HepG2 (cell line): Measurements from ENCODE around the gene MAP2K5. TPM values are rescaled to one million over a fixed set of nuclear protein-coding genes. Genes with fewer than 3 reads are reported as not detected.

Source experiments
- ELF4 ChIP-seq: sonication (generic); formaldehyde crosslinking; IDR thresholded peaks from 2 replicates; pipeline ENCODE4 v1.5.0; 2020; ENCODE audit warnings: missing genetic modification reagents, mild to moderate bottlenecking, moderate library complexity, borderline replicate concordance
- FOXC1 ChIP-seq: sonication (generic); formaldehyde crosslinking; IDR thresholded peaks from 2 replicates; pipeline ENCODE4 v1.8.0; 2022; ENCODE audit warnings: mild to moderate bottlenecking, missing genetic modification reagents, borderline replicate concordance
- FOXK1 ChIP-seq: sonication (generic); formaldehyde crosslinking; IDR thresholded peaks from 2 replicates; pipeline ENCODE4 v1.4.0; 2020; ENCODE audit warnings: low read depth, missing genetic modification reagents, borderline replicate concordance
- HMGA1 ChIP-seq: sonication (generic); formaldehyde crosslinking; conservative IDR thresholded peaks from 2 replicates; pipeline ENCODE4 v1.4.0; 2020; ENCODE audit warnings: missing genetic modification reagents
- KDM5B ChIP-seq: sonication (generic); formaldehyde crosslinking; IDR thresholded peaks from 2 replicates; pipeline ENCODE4 v1.4.0; 2020; ENCODE audit warnings: missing genetic modification reagents, mild to moderate bottlenecking, borderline replicate concordance
- TEAD2 ChIP-seq: sonication (generic); formaldehyde crosslinking; IDR thresholded peaks from 2 replicates; pipeline ENCODE4 v1.9.0; 2021; ENCODE audit warnings: missing genetic modification reagents
- ZBTB7B ChIP-seq: sonication (generic); formaldehyde crosslinking; IDR thresholded peaks from 2 replicates; pipeline ENCODE4 v1.4.0; 2020; ENCODE audit warnings: missing genetic modification reagents
- ZNF841 ChIP-seq: sonication (generic); formaldehyde crosslinking; IDR thresholded peaks from 2 replicates; pipeline ENCODE4 v1.8.1; 2023; ENCODE audit warnings: missing genetic modification reagents, borderline replicate concordance
- ZSCAN31 ChIP-seq: sonication (generic); formaldehyde crosslinking; IDR thresholded peaks from 2 replicates; pipeline ENCODE4 v1.5.0; 2020; ENCODE audit warnings: low read depth, mild to moderate bottlenecking, missing genetic modification reagents
- polyA plus RNA-seq, 8 experiments: library from polyadenylated mRNA; depleted of rRNA in 3 of 8; stranded (reverse) in 7 of 8; unstranded in 1 of 8; fragments of >200 nt; fragmentation: Illumina TruSeq in 4 of 8; extraction: Trizol in 4 of 8; gene quantifications; 2 replicates each; pipeline versions ENCODE4 v1.2.1 to v1.2.3, GENCODE V29; 2011 to 2016; ENCODE audit warnings: low read depth in 4 of 8, missing spikeins in 1 of 8, mixed read lengths in 1 of 8; ENCODE audit not compliant: insufficient read depth in 1 of 8
- total RNA-seq, 5 experiments: library from RNA; depleted of rRNA; stranded (reverse); fragments of >200 nt; fragmentation: Illumina TruSeq; extraction: Trizol; gene quantifications; 2 replicates each; pipeline ENCODE4 v1.2.3, GENCODE V29; 2016; ENCODE audit warnings: low read depth in 1 of 5
- TF ChIP-seq, protein P1 (sequence below): sonication (generic); formaldehyde crosslinking; IDR thresholded peaks from 2 replicates; pipeline ENCODE4 v1.4.0; 2020; ENCODE audit warnings: missing genetic modification reagents
- TF ChIP-seq, protein P2 (sequence below): sonication (generic); formaldehyde crosslinking; IDR thresholded peaks from 2 replicates; pipeline ENCODE4 v1.4.0; 2020; ENCODE audit warnings: missing genetic modification reagents, borderline replicate concordance
- TF ChIP-seq, protein P3 (sequence below): sonication (generic); formaldehyde crosslinking; IDR thresholded peaks from 2 replicates; pipeline ENCODE4 v1.4.0; 2020; ENCODE audit warnings: mild to moderate bottlenecking, missing genetic modification reagents
- TF ChIP-seq, protein P4 (sequence below): sonication (generic); formaldehyde crosslinking; IDR thresholded peaks from 2 replicates; pipeline ENCODE4 v1.5.1; 2020; ENCODE audit warnings: missing genetic modification reagents, mild to moderate bottlenecking, borderline replicate concordance

The MAP2K5 gene
- total and polyA plus RNA-seq, 2 of the 13 experiments (the other 11 are each of a cell fraction or from before 2014, with no cell fraction given), result 4.0 to 4.3 TPM

DNA sequence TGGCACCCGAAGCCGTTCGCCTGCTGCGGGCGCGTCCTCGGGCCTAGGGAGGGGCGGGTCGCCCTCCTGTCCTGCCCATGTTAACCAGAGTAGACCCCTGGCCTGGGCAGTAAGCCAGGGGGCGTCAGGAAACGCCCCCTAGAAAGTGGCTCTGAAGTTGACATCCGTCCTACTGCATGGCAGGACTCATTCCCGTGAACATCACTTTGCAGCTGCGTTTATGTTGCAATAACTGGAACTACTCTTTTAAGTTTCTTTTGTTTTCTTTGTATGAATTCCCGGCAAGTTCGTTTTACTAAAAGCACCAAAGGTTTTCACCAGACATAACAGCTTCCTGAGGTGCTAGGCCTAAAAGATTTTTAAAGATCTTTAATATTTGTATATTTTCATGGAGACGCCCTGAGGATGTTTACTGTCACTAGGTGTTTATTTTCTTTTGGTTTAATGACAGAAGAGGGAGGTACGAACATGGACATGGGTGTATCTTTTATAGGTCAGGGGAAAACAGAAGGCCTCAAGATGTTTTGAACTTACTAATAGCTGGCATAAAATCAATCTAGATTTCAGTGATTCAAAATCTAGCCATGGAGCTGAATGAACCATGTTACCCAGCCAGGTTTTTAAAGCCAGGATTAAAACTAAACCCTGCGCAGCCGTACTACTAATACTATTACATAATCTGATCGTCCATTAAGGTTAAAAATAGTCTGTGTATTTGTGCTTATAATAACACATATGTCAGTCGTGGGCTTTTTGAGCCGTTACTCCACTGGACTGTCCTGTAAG lies 20.5 kb upstream of the MAP2K5 start (continued):
- TF ChIP-seq, protein P1, sequence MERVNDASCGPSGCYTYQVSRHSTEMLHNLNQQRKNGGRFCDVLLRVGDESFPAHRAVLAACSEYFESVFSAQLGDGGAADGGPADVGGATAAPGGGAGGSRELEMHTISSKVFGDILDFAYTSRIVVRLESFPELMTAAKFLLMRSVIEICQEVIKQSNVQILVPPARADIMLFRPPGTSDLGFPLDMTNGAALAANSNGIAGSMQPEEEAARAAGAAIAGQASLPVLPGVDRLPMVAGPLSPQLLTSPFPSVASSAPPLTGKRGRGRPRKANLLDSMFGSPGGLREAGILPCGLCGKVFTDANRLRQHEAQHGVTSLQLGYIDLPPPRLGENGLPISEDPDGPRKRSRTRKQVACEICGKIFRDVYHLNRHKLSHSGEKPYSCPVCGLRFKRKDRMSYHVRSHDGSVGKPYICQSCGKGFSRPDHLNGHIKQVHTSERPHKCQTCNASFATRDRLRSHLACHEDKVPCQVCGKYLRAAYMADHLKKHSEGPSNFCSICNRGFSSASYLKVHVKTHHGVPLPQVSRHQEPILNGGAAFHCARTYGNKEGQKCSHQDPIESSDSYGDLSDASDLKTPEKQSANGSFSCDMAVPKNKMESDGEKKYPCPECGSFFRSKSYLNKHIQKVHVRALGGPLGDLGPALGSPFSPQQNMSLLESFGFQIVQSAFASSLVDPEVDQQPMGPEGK (CRISPR knock-in tag), result 0 out of 2 replicates have a peak, but pooled peaks have one; percentile 5
- TF ChIP-seq, protein P2, sequence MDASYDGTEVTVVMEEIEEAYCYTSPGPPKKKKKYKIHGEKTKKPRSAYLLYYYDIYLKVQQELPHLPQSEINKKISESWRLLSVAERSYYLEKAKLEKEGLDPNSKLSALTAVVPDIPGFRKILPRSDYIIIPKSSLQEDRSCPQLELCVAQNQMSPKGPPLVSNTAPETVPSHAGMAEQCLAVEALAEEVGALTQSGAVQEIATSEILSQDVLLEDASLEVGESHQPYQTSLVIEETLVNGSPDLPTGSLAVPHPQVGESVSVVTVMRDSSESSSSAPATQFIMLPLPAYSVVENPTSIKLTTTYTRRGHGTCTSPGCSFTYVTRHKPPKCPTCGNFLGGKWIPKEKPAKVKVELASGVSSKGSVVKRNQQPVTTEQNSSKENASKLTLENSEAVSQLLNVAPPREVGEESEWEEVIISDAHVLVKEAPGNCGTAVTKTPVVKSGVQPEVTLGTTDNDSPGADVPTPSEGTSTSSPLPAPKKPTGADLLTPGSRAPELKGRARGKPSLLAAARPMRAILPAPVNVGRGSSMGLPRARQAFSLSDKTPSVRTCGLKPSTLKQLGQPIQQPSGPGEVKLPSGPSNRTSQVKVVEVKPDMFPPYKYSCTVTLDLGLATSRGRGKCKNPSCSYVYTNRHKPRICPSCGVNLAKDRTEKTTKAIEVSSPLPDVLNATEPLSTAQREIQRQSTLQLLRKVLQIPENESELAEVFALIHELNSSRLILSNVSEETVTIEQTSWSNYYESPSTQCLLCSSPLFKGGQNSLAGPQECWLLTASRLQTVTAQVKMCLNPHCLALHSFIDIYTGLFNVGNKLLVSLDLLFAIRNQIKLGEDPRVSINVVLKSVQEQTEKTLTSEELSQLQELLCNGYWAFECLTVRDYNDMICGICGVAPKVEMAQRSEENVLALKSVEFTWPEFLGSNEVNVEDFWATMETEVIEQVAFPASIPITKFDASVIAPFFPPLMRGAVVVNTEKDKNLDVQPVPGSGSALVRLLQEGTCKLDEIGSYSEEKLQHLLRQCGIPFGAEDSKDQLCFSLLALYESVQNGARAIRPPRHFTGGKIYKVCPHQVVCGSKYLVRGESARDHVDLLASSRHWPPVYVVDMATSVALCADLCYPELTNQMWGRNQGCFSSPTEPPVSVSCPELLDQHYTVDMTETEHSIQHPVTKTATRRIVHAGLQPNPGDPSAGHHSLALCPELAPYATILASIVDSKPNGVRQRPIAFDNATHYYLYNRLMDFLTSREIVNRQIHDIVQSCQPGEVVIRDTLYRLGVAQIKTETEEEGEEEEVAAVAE (CRISPR knock-in tag), result peak; percentile 17; the same call in 1 of the 2 replicates
- no peak for TF ChIP-seq ZNF841 (CRISPR knock-in tag)
- no peak for TF ChIP-seq HMGA1 (CRISPR knock-in tag)
- TF ChIP-seq ELF4, result 0 out of 2 replicates have a peak, but pooled peaks have one; percentile 26
- TF ChIP-seq ZBTB7B (CRISPR knock-in tag), result peak; percentile 96
- TF ChIP-seq, protein P3, sequence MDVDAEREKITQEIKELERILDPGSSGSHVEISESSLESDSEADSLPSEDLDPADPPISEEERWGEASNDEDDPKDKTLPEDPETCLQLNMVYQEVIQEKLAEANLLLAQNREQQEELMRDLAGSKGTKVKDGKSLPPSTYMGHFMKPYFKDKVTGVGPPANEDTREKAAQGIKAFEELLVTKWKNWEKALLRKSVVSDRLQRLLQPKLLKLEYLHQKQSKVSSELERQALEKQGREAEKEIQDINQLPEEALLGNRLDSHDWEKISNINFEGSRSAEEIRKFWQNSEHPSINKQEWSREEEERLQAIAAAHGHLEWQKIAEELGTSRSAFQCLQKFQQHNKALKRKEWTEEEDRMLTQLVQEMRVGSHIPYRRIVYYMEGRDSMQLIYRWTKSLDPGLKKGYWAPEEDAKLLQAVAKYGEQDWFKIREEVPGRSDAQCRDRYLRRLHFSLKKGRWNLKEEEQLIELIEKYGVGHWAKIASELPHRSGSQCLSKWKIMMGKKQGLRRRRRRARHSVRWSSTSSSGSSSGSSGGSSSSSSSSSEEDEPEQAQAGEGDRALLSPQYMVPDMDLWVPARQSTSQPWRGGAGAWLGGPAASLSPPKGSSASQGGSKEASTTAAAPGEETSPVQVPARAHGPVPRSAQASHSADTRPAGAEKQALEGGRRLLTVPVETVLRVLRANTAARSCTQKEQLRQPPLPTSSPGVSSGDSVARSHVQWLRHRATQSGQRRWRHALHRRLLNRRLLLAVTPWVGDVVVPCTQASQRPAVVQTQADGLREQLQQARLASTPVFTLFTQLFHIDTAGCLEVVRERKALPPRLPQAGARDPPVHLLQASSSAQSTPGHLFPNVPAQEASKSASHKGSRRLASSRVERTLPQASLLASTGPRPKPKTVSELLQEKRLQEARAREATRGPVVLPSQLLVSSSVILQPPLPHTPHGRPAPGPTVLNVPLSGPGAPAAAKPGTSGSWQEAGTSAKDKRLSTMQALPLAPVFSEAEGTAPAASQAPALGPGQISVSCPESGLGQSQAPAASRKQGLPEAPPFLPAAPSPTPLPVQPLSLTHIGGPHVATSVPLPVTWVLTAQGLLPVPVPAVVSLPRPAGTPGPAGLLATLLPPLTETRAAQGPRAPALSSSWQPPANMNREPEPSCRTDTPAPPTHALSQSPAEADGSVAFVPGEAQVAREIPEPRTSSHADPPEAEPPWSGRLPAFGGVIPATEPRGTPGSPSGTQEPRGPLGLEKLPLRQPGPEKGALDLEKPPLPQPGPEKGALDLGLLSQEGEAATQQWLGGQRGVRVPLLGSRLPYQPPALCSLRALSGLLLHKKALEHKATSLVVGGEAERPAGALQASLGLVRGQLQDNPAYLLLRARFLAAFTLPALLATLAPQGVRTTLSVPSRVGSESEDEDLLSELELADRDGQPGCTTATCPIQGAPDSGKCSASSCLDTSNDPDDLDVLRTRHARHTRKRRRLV (CRISPR knock-in tag), result peak; percentile 71; the same call in 1 of the 2 replicates
- TF ChIP-seq FOXK1, result 0 out of 2 replicates have a peak, but pooled peaks have one; percentile 3
- TF ChIP-seq TEAD2 (CRISPR knock-in tag), result no peak
- TF ChIP-seq, protein P4, sequence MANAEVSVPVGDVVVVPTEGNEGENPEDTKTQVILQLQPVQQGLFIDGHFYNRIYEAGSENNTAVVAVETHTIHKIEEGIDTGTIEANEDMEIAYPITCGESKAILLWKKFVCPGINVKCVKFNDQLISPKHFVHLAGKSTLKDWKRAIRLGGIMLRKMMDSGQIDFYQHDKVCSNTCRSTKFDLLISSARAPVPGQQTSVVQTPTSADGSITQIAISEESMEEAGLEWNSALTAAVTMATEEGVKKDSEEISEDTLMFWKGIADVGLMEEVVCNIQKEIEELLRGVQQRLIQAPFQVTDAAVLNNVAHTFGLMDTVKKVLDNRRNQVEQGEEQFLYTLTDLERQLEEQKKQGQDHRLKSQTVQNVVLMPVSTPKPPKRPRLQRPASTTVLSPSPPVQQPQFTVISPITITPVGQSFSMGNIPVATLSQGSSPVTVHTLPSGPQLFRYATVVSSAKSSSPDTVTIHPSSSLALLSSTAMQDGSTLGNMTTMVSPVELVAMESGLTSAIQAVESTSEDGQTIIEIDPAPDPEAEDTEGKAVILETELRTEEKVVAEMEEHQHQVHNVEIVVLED, result 0 out of 2 replicates have a peak, but pooled peaks have one; percentile 46
- TF ChIP-seq ZSCAN31 (CRISPR knock-in tag), result peak; percentile 9; the same call in 1 of the 2 replicates
- no peak for TF ChIP-seq FOXC1 (CRISPR knock-in tag)
- peak; percentile 4; the same call in 1 of the 2 replicates for TF ChIP-seq KDM5B (CRISPR knock-in tag)
